Measurements from ENCODE around the gene GRXCR2.

GRCh38 chr5:145887217-145887616, 14.4 kb upstream of the GRXCR2 start:
- TF ChIP-seq, protein P1, sequence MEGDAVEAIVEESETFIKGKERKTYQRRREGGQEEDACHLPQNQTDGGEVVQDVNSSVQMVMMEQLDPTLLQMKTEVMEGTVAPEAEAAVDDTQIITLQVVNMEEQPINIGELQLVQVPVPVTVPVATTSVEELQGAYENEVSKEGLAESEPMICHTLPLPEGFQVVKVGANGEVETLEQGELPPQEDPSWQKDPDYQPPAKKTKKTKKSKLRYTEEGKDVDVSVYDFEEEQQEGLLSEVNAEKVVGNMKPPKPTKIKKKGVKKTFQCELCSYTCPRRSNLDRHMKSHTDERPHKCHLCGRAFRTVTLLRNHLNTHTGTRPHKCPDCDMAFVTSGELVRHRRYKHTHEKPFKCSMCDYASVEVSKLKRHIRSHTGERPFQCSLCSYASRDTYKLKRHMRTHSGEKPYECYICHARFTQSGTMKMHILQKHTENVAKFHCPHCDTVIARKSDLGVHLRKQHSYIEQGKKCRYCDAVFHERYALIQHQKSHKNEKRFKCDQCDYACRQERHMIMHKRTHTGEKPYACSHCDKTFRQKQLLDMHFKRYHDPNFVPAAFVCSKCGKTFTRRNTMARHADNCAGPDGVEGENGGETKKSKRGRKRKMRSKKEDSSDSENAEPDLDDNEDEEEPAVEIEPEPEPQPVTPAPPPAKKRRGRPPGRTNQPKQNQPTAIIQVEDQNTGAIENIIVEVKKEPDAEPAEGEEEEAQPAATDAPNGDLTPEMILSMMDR (IDR thresholded peaks at IDR 0.05) = peak; percentile 5
- TF ChIP-seq EZH2 (IDR thresholded peaks at IDR 0.05) = no peak
